Vagina (tissue), 2 donors: ENCODE measurements around the gene NDUFAF8.

Experiments
- CTCF ChIP-seq, 3 experiments: fragments of 450-650 bp in 2 of 3; fragments of 200-600 bp in 1 of 3; sonication (generic) in 1 of 3; IDR thresholded peaks; one replicate each; pipeline ENCODE4 v1.5.1; 2017 to 2019; ENCODE audit warnings: antibody characterized with exemption in 3 of 3, mild to moderate bottlenecking in 2 of 3, moderate library complexity in 2 of 3
- POLR2A ChIP-seq, 2 donors: fragments of 450-650 bp; IDR thresholded peaks; one replicate each; pipeline ENCODE4 v1.6.1; 2017; ENCODE audit warnings: antibody characterized with exemption in 2 of 2, mild to moderate bottlenecking in 2 of 2, moderate library complexity in 2 of 2
- POLR2AphosphoS5 ChIP-seq, 2 donors: sonication (generic); formaldehyde crosslinking; IDR thresholded peaks; one replicate each; pipeline ENCODE4 v1.9.0; 2017; ENCODE audit warnings: antibody characterized with exemption in 2 of 2, mild to moderate bottlenecking in 2 of 2, low read depth in 1 of 2; ENCODE audit not compliant: insufficient read depth in 1 of 2

DNA sequence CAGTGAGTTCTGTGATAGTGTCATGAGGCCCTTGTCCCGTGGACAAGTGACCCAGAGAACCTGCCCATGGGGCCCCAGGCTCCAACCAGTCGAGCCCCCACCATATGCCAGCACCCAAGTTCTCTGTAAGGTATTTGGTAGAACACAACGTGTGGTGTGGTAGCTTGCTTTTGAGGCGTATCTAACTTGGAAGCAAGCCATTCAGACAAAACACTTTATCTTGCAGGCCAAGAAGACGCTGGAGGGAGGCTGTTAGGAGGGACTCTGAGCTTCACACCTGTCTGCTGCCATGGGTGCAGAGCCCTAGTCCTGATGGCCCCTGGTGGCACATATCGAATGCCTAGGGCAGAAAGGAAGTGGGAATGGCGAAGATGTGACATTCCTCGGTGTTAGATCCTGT is 1.6 kb downstream of the NDUFAF8 start:
- no peak for TF ChIP-seq POLR2AphosphoS5 (IDR thresholded peaks at IDR 0.05; ENCODE audit: insufficient read depth in 1 of 2, low read depth in 1 of 2)
- TF ChIP-seq POLR2A (IDR thresholded peaks at IDR 0.05) = no peak
- TF ChIP-seq CTCF (IDR thresholded peaks at IDR 0.05) = no peak
